Rectal smooth muscle tissue (tissue), 1 donor: ENCODE measurements around the gene SLC47A1.

Experiments used
- H3K27ac ChIP-seq: one replicate; pipeline ENCODE4 v1.7.0; 2013; ENCODE audit warnings: low read depth, low read length, inconsistent platforms
- H3K27me3 ChIP-seq: one replicate; pipeline ENCODE4 v1.7.0; 2013; ENCODE audit warnings: low read length; ENCODE audit not compliant: control insufficient read depth, insufficient read depth
- H3K36me3 ChIP-seq: one replicate; pipeline ENCODE4 v1.7.0; 2013; ENCODE audit warnings: low read length; ENCODE audit not compliant: control insufficient read depth, insufficient read depth
- H3K4me1 ChIP-seq: one replicate; pipeline ENCODE4 v1.7.0; 2013; ENCODE audit warnings: low read length; ENCODE audit not compliant: control insufficient read depth, insufficient read depth
- H3K4me3 ChIP-seq: one replicate; pipeline ENCODE4 v1.7.0; 2013; ENCODE audit warnings: low read length
- H3K9ac ChIP-seq: one replicate; pipeline ENCODE4 v1.7.0; 2013; ENCODE audit warnings: low read length

The SLC47A1 gene

DNA sequence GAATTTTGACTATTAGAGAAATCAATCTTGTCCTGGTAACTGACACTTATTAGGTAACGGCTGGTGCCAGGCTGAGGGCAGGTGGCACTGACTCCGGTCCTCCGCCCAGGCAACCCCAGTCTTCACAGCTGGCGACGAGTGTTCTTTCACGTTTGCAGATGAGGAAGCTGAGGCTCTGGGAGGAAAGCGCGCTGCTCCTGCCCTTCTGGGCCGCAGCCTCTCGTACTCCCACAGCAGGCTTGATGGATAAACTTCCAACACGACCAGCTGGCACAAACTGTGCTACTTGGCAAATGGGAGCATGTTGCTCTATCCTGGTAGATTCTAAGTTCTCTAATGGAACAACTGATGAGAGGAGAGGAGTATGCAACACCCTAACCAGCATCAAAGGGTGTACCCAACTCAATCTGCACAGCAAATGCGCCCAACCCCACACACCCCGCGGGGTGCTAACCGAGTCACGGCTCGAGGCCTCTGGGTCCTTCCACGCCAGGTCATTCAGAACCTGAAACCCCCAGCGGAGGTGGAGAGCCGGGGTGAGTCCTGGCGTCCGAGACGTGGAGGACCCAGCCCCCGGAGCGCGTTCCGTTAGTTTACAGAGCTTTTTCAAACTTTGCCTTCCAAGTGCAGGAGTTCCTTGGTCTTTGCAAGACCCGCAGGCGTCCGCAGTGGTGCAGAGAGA is 477 bp upstream of the SLC47A1 start:
- H3K27ac ChIP-seq = no peak overlapping the region

DNA sequence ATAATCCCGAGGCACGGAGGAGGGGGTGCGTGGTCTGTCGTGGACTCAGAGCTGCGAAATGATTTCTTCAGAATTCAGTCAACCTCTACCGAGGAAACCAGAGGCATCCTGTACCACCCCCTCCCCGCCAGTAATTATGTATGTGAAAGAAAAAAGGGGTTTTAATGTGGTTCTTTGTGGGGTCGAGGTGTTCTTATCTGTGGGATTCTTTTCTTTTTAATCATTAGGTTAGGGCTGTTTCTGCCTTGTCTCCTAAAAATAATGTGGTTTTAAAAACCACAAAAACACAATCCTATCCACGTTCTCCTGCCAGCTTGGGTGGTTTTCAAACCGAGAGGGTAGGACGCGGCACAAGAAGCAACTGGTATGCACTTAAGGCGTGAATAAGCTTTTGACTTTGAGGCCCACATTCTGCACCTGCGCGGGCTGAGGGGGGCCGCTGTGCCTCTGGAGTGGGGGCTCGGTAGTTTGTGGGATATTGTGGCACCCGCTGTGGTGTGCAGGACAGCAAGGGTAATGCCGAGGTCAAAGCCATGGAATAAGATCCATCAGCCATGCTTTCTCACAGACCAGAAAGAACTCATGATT is 1.0 kb downstream of the SLC47A1 start:
- no peaks in the 10 kb centered on the region for H3K36me3 ChIP-seq
- H3K27ac ChIP-seq = no peak overlapping the region
- peaks cover 3% of the 10 kb centered on the region for H3K27me3 ChIP-seq
- no peak overlapping the region for H3K9ac ChIP-seq
- H3K4me3 ChIP-seq = peak overlapping the region; percentile 59
- H3K4me1 ChIP-seq = no peaks in the 10 kb centered on the region

More for the DNA sequence above, 477 bp upstream of the SLC47A1 start:
- Histone ChIP-seq H3K4me1 (no peaks in the 10 kb centered on the region), H3K36me3 (no peaks in the 10 kb centered on the region), H3K27me3 (peaks cover 3% of the 10 kb centered on the region), H3K9ac (no peak overlapping the region), H3K4me3 (peak overlapping the region; percentile 59)

DNA sequence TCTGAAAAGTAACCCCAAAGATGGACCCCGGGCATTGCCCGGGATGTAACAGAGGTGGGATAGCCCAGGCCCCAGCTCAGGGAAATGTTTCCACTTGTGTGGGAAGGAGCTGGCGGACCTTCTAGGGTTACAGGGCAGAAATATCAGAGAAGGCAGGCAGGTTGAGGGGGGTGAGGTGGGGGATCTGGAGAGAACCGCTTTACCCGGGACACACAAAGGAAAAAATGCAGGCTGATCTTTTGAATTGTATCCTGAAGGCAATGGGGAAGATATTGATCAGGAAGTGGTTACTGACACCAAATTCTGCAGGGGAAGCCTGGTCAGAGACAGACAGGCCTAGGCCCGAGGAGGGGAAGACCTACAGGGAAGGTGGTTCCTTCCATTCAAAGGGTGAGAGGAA is 3.5 kb downstream of the SLC47A1 start:
- Histone ChIP-seq H3K27me3 (peaks cover 3% of the 10 kb centered on the region), H3K9ac (no peak overlapping the region), H3K4me3 (no peak overlapping the region), H3K36me3 (no peaks in the 10 kb centered on the region), H3K27ac (no peak overlapping the region), H3K4me1 (no peaks in the 10 kb centered on the region)

DNA sequence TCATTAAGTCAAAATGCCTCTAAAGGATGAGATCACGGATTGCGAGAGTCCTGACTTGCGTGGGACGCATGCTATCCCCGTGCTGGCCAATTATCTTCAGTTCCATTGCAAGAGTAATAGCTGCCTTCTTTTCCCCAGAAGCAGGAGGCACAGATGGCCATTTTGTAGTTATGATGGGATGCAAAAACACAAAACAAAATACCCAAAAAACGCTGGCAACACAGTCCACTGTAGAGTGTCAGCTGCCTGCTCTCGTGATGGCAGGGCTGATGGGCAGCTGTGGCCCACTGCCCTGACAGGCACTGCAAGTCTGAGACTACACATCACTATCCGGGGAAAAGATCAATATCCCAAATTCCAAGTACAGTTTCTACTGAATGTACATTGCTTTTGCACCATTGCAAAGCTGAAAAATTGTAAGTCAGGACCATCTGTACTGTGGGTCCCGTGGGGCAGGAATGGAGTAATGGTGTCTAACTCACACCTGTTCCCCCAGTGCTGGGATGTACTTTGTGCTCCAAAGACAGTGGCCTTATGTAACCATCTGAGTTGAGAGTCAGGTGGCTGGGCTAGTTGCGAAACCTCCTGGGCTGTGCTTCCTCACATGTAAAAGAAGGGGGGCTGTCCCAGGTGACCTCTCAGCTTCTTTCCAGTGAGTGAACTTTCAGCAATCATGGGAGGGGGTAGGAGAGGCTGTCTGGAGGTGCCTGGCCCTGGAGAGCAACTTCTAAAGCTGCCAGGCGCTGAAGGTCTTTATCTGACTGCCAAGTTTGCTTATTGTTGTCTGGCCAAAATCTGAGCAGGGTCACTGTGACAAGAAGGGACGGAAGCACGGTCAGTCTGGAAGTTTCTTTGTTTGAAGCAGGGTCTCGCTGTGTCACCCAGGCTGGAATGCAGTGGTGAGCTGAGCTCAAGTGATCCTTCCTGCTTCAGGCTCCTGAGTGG is 4.7 kb downstream of the SLC47A1 start:
- Histone ChIP-seq H3K9ac (no peak overlapping the region), H3K4me3 (no peak overlapping the region), H3K4me1 (no peaks in the 10 kb centered on the region), H3K27me3 (peaks cover 3% of the 10 kb centered on the region), H3K27ac (no peak overlapping the region), H3K36me3 (no peaks in the 10 kb centered on the region)

DNA sequence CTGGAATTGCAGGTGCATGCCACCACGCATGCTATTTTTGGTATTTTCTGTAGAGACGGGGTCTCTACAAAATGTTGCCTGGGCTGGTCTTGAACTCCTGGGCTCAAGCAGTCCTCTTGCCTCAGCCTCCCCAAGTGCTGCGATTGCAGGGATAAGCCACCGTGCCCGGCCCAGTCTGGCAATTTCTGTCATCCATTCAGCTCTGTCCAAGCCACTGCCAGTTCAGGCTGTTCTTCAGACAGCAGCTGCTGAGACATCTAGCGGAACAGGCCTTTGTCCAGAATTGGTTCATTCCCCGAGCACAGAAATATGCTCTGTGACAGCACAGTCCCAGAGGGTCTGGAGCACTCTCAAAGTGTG is 5.4 kb downstream of the SLC47A1 start:
- Histone ChIP-seq H3K9ac (no peak overlapping the region), H3K4me3 (no peak overlapping the region), H3K4me1 (no peaks in the 10 kb centered on the region), H3K27ac (no peak overlapping the region), H3K36me3 (no peaks in the 10 kb centered on the region), H3K27me3 (peaks cover 3% of the 10 kb centered on the region)

DNA sequence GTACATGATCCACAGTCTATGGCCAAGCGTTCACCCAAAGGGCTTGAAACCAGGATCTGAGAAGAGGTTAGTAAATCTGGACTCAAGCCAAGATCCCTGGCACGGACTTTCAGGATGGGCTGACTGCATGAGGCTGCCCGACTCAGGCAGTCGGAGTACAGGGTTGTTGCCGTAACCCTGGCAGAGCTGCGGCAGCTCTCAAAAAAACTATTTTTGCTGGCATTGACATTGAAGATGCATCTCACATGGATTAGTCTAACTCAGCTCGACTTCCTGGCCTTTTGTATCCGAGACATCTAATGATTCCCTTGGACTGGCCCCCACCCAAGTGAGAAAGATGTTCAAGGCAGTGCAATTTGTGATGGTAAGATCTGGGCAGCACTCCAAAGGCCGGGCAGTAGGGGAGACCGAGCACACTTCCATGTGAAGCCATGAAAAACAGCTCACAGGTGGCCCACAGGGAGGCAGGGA is 6.2 kb downstream of the SLC47A1 start:
- Histone ChIP-seq H3K4me1 (no peaks in the 10 kb centered on the region), H3K27ac (no peak overlapping the region), H3K4me3 (no peak overlapping the region), H3K36me3 (no peaks in the 10 kb centered on the region), H3K9ac (no peak overlapping the region), H3K27me3 (no peaks in the 10 kb centered on the region)

DNA sequence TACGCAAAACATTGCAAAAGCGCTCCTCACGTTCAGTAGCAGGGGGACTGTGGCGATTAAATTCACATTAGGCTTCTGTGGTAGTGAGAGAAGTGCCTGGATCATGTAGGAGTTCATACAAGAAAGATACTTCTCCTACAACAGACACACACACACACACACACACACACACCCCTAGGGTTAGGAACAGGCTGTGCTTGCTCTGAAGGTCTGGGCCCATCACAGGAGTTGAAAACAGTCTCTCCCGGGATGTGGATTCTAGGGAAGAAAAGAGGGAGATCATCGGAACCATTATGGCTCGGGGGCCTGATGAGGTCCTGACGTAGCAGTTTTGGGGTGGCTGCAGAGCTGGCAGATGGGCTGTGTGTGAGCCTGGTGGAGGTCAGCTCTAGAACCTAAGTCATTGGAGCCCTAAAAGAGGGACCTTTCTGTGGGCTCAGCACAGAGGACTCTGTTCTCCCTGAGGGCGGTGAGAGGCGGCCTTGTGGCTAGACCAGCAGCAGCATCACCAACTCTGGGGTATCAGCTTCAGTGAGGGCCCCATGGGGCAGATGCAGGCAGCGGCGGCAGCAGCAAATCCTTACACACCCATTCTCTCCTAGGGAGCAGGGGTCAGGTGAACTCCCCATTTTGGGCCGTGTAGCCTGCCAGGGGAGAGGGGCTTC is 7.2 kb downstream of the SLC47A1 start:
- Histone ChIP-seq H3K9ac (no peak overlapping the region), H3K27me3 (no peaks in the 10 kb centered on the region), H3K4me3 (no peak overlapping the region), H3K36me3 (no peaks in the 10 kb centered on the region), H3K4me1 (no peaks in the 10 kb centered on the region), H3K27ac (no peak overlapping the region)

DNA sequence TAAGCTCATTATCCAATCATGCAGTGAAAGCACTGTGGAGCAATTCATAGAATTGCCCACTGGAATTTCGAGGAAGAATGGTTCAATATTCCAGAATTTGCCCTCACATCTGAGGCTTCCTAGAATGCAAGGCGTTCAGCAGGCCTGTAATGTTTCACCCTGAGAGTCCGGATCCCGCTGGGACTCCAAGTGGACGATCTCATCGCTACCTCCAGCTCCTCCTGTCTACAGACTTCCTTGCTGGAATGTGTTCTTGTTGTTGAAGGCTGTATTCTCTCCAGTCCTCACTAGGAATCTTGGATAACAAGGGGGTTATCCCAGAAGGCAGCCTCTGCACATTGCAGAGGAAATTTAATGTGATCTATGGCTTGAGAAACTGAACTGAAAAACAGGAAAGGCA is 7.8 kb downstream of the SLC47A1 start:
- no peak overlapping the region for H3K27ac ChIP-seq
- no peak overlapping the region for H3K4me3 ChIP-seq
- H3K27me3 ChIP-seq = no peaks in the 10 kb centered on the region
- H3K9ac ChIP-seq = no peak overlapping the region
- no peaks in the 10 kb centered on the region for H3K36me3 ChIP-seq
- no peaks in the 10 kb centered on the region for H3K4me1 ChIP-seq

DNA sequence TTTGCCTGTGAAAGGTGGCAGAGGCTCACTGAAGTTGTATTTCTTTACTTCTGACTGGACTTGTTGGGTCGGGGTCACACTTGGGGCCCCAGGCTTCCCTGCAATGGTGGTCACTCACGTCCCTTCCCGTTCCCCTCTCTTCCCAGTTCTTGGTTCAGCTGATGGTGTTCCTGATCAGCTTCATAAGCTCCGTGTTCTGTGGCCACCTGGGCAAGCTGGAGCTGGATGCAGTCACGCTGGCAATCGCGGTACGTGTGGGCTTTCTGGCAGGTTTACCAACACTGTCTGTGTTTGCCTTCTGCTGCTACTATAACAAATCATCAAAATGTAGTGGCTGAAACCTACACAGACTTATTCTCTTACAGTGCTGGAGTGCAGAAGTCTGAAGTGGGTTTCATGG is 8.6 kb downstream of the SLC47A1 start:
- Histone ChIP-seq H3K27ac (no peak overlapping the region), H3K4me1 (no peaks in the 10 kb centered on the region)

DNA sequence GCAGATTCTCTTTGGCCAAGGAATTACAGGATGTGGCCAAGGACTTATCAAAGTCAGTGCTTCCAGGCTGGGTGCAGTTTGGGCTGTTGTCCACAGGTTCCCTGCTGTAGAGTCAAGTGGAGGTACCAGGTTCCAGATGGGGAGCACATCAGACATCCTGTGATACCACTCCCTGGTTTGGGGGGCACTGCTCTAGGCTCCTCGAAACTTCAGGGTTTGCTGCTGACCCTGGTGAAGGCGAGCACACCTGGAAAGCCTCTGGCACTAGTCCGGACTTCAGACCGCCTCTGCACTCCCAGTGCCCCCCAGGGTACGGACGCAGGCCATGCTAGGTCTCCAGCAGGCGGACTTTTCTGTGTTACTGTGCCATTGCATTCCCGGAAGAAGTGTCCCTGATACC is 10.7 kb downstream of the SLC47A1 start:
- H3K9ac ChIP-seq = no peak overlapping the region
- no peaks in the 10 kb centered on the region for H3K4me1 ChIP-seq
- H3K27me3 ChIP-seq = no peaks in the 10 kb centered on the region
- no peak overlapping the region for H3K4me3 ChIP-seq
- H3K27ac ChIP-seq = no peak overlapping the region
- no peaks in the 10 kb centered on the region for H3K36me3 ChIP-seq

More for the DNA sequence above, 8.6 kb downstream of the SLC47A1 start:
- Histone ChIP-seq H3K9ac (no peak overlapping the region), H3K27me3 (no peaks in the 10 kb centered on the region), H3K4me3 (no peak overlapping the region), H3K36me3 (no peaks in the 10 kb centered on the region)

DNA sequence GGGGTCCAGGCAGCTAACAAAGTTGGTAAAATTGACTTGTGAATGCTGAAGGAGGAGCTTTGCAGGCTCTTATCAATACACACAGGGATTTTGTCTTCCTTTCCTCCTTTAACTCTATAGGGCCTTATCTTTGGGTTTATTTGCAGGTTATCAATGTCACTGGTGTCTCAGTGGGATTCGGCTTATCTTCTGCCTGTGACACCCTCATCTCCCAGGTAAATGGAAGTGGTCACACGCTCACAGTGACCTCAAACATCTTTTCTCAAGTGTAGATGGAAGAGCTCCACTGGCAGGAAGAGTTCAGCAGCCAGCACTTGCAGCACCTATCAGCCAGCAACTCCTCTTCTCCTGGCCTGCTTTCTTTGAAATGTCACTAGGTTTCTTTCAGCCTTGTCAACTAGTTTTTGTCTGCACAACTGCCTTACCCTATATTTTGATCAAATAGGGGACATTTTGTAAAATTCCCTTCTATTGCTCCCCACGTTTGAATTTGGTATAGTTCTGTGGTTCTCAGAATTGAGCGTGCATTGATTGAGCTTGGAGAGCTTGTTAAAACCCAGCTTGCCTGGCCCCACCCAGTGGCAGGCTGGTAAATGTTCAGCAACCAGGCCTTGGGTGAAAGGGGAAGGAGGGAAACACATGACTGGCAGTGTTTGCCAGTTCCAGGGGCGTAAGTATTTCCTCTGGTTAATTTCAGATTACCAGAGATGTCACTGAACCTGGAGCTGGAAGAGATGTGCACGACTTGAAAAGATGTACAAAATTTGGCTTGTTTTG is 12.8 kb downstream of the SLC47A1 start:
- Histone ChIP-seq H3K27me3 (no peaks in the 10 kb centered on the region), H3K4me3 (no peak overlapping the region), H3K36me3 (no peaks in the 10 kb centered on the region), H3K9ac (no peak overlapping the region), H3K27ac (no peak overlapping the region), H3K4me1 (no peaks in the 10 kb centered on the region)
